ENCODE data around the gene SIPA1L2. TPM values are rescaled to one million over a fixed set of nuclear protein-coding genes. Genes with fewer than 3 reads are reported as not detected.

SIPA1L2 gene
- total and polyA plus RNA-seq, 12 donors = 20.3 to 141 (median 97.6) TPM

DNA sequence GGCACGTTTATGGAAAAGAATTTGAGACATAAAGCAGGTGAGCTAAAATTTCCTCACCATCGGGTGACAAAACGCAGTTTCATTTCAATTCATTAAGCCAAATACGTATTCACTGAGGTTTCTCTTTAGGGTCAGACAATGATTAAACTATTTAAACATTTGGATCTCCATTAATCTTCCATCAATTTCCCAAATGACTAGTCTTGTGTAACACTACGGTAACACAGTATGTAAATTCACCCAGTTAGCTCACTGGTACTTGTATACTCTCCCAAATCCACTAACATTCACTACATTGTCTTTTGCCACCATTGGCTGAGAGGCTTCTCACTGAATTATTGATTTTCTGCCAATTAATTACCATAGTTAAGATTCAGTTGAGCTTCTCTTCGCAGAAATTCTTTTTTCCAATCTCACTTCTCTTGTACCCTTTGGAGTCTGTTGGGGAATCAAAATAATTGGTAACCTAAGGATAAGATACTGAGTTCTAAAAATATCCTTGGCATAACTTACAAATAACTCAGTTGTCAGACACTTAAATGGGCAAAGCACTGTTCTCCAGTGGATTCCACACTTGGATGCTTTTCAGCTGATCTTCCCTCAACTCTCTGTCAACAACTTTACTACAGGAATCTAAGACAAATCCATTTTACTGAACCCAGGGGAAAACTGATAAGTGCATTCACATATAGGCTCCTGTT is 40.7 kb downstream of the SIPA1L2 start:
- WGBS, 2 donors = 41 to 55% methylated on average over 6 of the region's 6 CpGs
- Histone ChIP-seq H3K27me3 (no peaks in the 10 kb centered on the region), H3K9me3 (no peaks in the 10 kb centered on the region), H3K27ac (peak overlapping the region in 9 of 10 donors; percentile 19 to 89 (median 66)), H3K36me3 (no peaks in the 10 kb centered on the region), H3K4me1 (peaks cover 12 to 87% (median 62%) of the 10 kb centered on the region in 9 donors), H3K4me3 (no peak overlapping the region)
- DNase-seq (no peak), ATAC-seq (peak in 2 of 8 donors; percentile 20 to 36)
- no peak for TF ChIP-seq CTCF (IDR thresholded peaks at IDR 0.05)
- intact Hi-C loops (cut with DNase I) = loop anchor here in 1 of 10 donors (5.0 kb wide), 1 partner anchor 33 kb away; no protein-coding TSS in a partner anchor

DNA sequence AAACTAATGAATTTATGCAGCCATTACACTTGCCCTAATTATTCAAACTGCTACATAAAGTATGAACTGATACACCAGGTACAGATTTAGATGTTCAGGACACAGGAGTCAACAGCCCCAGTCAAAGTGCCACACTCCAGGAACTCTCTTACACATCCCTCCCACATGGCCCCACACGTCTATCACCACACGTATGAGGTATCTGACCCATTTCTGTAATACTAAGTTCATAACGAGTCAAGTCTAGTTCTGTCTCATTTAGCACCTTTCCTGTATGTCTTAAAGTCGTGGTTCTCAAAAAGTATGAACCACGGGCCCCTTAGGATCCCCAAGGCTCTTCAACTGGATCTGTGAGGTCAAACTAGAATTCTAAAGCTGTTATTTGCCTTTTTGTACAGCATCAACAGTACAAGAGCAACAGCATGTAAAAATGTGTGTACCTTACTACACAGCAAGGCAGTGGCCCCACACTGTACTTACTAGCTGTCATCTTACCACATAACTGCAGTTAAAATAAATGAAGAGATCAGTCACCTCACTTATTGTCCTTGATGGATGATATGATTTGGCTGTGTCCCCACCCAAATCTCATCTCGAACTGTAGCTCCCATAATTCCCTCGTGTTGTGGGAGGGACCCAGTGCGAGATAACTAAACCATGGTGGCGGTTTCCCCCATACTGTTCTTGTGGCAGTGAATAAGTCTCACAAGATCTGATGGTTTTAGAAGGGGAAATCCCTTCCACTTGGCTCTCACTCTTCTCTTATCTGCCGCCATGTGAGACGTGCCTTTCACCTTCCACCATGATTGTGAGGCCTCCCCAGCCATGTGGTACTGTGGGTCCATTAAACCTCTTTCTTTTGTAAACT is 42.6 kb downstream of the SIPA1L2 start:
- Histone ChIP-seq H3K27ac (peak overlapping the region in 6 of 10 donors; percentile 2 to 83 (median 48)), H3K27me3 (no peaks in the 10 kb centered on the region), H3K4me3 (no peak overlapping the region), H3K9me3 (no peaks in the 10 kb centered on the region), H3K36me3 (no peaks in the 10 kb centered on the region), H3K4me1 (peaks cover 12 to 69% (median 59%) of the 10 kb centered on the region in 9 donors)
- WGBS, 2 donors = 70 to 75% methylated on average over 11 of the region's 11 CpGs
- DNase-seq (no peak), ATAC-seq (no peak)
- TF ChIP-seq CTCF (IDR thresholded peaks at IDR 0.05) = no peak
- intact Hi-C loops (cut with DNase I) = loop anchor here in 1 of 10 donors (5.0 kb wide), 1 partner anchor 35 kb away; no protein-coding TSS in a partner anchor

- peaks cover 12 to 69% (median 54%) of the 10 kb centered on the region in 9 donors for H3K4me1 ChIP-seq
- H3K4me3 ChIP-seq = no peak overlapping the region
- no peaks in the 10 kb centered on the region for H3K36me3 ChIP-seq
- no peak for TF ChIP-seq CTCF (IDR thresholded peaks at IDR 0.05)
- peak in 5 of 8 donors; percentile 23 to 60 (median 41) for ATAC-seq
- intact Hi-C loops (cut with DNase I) = loop anchor here in 1 of 10 donors (5.0 kb wide), 1 partner anchor 36 kb away; no protein-coding TSS in a partner anchor
- DNase-seq = no peak
- H3K9me3 ChIP-seq = no peaks in the 10 kb centered on the region
- 40 to 42% methylated on average over 3 of the region's 3 CpGs for WGBS, 2 donors
- no peaks in the 10 kb centered on the region for H3K27me3 ChIP-seq
- H3K27ac ChIP-seq = peak overlapping the region in 7 of 10 donors; percentile 29 to 83 (median 40)
Observed at GRCh38 chr1:232586679-232587078, 43.3 kb downstream of the SIPA1L2 start.

- no peak for TF ChIP-seq CTCF (IDR thresholded peaks at IDR 0.05)
- Histone ChIP-seq H3K4me1 (peaks cover 6 to 67% (median 53%) of the 10 kb centered on the region in 9 donors), H3K27ac (peak overlapping the region in 6 of 10 donors; percentile 29 to 83 (median 40)), H3K36me3 (no peaks in the 10 kb centered on the region), H3K27me3 (no peaks in the 10 kb centered on the region), H3K9me3 (no peaks in the 10 kb centered on the region), H3K4me3 (no peak overlapping the region)
- ATAC-seq (no peak), DNase-seq (no peak)
- intact Hi-C loops (cut with DNase I) = loop anchor here in 1 of 10 donors (5.0 kb wide), 1 partner anchor 37 kb away; no protein-coding TSS in a partner anchor
Observed at GRCh38 chr1:232585486-232585885, 44.4 kb downstream of the SIPA1L2 start.
